Measurements from ENCODE around the gene HSD11B2.

Gene HSD11B2

DNA sequence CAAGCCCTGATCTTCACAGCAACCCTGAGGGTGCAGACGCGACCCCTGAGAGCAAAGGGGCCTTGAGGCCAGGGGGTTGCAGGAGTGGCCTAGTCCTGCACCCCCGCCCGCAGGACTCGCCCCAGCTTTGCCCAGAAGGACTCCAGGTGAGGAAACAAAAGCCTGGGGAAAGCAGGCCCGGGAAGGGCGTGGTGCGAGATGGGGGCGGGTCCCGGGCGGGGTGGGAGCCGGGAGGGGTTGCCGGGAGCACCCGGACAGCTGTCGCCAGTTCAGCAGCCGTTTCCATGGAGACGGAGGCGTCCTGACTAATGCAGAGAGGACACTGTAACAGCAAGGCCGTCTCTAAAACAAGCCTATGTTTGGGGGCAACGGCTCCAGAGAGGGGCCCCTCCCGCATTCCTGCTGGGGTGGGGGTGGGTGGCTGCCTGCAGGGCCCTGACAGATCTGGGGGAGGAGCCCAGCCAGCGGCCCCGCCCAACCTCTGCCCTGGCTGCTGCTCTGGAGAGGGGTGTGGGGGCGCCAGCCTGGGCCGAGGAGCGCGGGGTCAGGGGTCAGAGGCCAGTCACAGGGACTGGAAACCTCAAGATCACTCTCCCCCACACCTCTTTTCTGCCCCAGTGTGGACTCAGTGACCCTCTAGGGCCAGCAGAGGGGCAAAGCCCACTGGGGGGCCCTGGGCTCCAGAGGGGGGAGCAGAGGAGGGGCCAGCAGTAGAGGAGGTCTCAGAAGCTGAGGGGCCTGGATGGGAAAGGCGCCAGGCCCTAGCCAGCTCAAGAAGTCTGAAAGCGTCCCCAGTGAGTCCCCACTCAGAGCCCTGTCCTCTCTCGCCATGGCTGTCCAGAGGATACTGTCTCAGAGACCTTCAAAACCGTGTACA lies 34.5 kb upstream of the HSD11B2 start:
- DNase-seq (ENCODE audit: low spot score), result peak; percentile 57

GRCh38 chr16:67397036-67397801 lies 33.7 kb upstream of the HSD11B2 start:
- no peak for DNase-seq (ENCODE audit: low spot score)

- DNase-seq (ENCODE audit: low spot score), result no peak
These were observed 32.9 kb upstream of the HSD11B2 start for GRCh38 chr16:67397812-67398545.

DNA sequence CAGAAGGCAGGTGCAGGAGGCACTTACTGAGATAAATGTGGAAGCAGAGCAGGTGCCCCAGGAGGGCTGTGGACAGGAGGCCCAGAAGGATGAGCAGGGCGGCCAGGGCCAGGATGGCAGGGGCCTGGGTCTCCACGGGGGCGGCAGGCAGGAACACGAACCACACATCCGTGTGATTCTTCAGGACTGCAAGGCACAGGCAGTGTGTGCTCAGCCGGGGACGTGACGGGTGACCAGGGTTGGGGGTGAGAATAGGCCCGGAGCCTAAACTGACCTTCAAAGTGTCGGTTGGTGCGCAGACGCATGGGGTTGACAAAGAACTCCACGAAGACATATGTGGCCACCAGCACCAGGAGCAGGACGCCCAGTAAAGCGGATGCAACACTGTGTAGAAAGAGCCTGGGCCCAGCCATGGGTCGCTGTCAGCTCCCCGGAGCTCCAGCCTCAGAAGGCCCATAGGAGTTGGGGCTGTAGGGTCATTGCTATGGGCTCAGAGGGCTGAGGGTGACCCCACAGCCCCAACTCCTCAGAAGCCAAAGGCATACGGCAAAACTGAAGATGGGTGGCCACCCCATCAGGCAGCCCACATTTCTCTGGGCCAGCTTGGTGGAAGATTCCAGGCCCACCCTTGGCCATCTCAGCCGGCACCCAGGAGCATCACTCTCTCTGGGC lies 32.2 kb upstream of the HSD11B2 start:
- no peak for DNase-seq (ENCODE audit: low spot score)

- no peak for DNase-seq (ENCODE audit: low spot score)
These were observed 31.6 kb upstream of the HSD11B2 start for GRCh38 chr16:67399218-67399733.

DNA sequence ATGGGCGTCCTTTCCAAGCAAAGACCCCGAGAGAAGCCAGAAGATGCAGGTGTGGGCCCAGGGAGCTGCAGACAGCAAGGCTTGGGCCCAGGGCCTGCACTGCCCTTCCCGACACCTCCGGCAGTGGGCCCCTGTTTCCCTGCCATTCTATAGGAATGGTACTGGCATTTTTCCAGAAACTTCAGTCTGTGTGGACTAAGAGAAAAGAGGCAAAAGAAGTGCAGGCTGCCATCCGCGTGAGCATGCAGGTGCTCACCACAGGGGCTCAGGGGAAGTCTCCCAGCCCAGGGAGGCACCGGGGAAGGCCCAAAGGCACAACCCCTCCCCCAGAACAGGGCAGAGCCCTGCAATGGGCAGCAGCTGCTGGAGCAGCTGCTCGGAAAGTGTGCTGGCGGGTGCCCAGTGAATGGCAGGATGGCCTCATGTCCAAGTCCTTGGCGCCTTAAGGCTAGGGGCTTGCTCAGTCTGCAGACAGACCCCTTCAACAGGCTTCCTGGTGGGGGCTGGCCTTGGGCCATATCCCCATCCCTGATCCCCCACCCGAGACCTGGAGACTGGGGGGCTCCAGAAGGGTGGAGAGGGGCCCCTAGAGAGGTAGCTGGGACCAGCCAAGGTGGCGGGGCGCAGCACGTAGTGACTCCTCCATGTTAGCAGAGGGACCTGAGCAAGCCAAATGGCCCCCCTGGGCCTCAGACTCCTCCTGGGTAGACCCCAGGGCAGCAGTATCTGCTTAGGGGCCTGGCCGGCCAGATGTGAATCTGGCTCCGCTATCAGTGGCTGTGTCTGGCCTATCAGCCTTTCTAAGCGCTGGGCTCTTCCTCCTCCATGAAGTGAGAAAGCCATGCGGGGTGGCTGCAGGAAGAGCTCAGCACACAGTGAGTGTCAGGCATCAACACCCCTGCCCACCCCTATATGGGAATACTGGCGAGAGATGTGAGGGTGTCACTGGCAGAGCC lies 30.9 kb upstream of the HSD11B2 start:
- no peak for DNase-seq (ENCODE audit: low spot score)

DNA sequence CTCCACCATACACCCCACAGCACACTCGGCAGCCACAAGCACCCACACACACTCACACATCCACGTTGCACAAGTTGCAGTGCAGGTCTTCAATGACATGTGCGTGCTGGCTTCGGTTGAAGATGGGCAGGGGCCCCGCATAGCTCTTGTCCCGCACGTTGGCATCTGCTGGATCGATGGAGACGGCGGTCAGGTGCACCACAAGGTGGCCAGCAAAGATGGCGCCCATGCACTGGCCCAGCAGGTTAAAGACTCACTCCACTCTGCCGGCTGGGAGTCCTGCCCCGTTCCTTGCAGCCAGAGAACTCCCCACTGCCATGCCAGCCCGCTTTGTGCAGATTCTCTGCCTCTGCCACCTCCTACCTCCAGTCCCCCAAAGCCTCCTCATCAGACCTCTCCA lies 30.0 kb upstream of the HSD11B2 start:
- DNase-seq (ENCODE audit: low spot score), result no peak

DNA sequence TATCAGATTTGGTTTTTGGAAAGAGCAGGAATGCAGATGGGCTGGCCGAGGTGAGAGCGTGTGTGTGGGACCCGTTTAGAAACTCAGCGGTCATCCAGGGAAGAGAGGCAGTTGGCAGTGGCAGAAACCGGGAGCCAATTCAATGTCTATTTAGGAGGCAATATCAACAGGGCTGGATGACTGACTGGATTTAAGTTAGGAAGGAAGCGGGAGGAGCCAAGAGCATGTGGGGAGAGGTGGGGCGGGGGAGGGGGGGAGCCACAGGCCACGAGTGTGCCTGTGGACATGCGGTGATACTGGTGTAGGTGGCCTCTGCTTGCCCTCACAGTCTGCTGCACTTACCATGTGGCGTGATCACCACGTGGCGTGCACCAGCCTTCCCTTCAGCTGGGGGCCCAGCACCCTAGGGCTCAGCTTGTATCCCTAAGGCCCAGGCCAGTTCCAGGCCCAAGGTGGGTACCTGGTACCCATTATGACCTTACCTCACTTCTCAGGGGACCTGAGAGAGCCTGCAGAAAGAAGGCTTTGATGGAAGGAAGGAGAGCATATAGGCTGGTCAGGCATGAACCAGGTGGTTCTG lies 26.9 kb upstream of the HSD11B2 start:
- no peak for DNase-seq (ENCODE audit: low spot score)

GRCh38 chr16:67404740-67405226 lies 26.1 kb upstream of the HSD11B2 start:
- no peak for DNase-seq (ENCODE audit: low spot score)

- no peak for DNase-seq (ENCODE audit: low spot score)
These were observed 25.6 kb upstream of the HSD11B2 start for GRCh38 chr16:67405336-67405735.

DNA sequence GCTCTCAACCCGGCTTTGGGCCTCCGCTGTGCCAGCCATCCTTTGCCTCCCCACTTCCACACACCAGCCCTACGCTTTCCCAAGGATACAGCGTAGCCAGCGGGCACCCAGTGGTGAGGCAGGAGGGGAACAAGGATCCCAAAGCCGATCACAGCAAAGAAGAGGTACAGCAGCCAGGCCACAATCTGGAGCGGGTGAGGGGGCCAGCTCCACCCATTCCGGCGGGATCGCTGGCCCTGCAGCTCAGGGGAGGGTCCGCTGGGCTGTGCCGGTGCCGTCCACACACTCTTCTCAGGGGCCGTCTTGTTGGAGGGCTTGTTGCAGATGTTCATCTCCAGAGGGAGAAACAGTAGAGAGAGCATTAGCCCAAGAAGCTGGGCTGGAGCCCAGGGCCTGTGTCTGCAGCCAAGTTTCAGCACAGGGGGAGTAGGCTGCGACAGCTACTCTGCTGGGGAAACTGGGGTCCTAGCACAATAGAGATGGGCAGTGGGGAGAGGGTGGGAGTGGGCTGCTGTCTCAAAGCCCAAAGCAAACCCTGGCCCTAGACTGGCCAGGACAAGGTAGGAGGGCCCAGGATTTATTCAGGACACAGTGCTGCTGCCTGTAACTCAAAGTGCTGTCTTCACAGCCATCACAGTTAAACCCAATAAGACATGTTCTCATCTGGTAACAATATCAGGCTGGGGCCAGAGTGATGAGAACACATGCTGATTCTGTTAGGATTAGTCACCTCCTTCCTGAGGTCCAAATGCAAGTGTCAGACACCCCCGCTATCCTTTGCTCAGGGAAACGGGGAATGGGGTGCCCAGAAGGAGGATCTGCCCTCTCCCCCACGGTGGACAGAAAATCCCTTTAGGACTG lies 24.6 kb upstream of the HSD11B2 start:
- no peak for DNase-seq (ENCODE audit: low spot score)

DNA sequence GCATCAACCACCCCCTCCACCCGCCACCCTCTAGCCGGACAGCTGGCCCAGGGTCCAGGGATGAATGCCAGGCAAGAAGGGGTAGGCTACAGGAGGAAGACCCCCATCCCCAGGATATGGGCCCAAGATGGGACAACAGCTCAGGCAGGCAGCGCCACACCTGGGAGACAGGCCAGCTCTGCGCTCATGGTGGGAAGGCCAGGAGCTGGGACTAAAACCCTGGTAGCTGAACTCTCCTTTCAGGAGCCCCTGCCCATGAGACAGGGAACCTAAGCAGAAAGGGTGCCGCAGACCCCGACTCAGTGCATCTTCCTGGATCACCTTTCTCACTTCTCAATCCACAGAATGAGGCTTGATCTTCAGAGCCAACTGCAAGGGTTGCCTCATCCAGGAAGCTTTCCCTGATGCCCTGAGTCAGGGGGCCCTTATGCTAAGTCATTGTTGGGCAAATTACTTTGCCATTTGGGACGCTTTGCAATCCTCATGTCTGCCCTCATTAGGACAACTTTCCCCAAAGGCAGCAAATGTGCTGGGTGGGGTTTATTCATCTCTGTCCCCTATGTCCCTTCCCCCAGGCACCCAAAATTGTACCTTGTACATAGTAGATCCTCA lies 23.6 kb upstream of the HSD11B2 start:
- DNase-seq (ENCODE audit: low spot score), result no peak

DNA sequence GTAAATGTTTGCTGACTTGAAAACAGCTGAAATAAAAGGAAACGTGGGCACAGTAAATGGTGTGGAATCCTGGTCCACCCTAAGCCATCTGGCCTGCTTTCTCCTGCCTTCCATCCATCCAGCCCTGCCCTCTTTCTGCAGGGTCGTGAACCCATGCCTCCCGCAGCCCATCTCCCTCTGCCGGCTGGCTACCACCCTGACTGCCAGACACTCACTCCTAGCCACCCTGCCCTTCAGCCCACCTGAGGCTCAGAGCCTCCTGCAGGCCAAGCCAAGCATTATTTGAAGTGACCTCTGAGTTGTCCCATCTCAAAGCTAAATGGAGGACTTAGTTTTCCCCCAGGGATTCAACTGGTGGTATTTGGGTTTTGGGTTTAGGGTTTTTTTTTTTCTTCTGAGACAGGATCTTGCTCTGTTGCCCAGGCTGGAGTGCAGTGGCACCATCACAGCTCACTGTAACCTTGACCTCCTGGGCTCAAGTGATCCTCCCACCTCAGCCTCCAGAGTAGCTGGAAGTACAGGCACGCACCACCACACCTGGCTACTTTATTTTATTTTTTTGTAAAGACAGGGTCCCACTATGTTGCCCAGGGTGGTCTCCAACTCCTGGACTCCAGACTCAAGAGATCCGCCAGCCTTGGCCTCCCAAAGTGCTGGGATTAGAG lies 23.0 kb upstream of the HSD11B2 start:
- no peak for DNase-seq (ENCODE audit: low spot score)

GRCh38 chr16:67409631-67410030 lies 21.3 kb upstream of the HSD11B2 start:
- no peak for DNase-seq (ENCODE audit: low spot score)

DNA sequence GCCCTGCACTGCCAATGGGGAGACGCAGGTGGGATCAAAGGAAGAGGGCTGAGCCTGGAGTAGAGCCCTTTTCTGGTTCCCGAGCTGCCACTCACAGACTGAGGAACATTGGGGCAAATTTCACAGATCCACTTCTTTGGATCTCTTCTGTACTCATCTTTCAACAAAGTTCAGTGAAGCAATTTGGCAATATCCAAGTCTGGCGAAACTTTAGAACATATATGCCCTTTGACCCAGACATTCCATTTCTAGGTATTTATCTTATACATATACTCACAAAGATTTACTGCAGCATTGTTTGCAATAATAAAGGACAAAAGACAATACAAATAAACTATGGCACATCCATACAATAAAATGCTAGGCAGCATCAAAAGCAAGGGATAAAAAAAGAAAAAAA lies 19.6 kb upstream of the HSD11B2 start:
- DNase-seq (ENCODE audit: low spot score), result no peak

- no peak for DNase-seq (ENCODE audit: low spot score)
These were observed 18.6 kb upstream of the HSD11B2 start for GRCh38 chr16:67412294-67412693.

- DNase-seq (ENCODE audit: low spot score), result no peak
These were observed 16.7 kb upstream of the HSD11B2 start for GRCh38 chr16:67413978-67414911.
